CD4-positive, alpha-beta T cell (primary cell): ENCODE measurements around the gene SUFU. TPM values are rescaled to one million over a fixed set of nuclear protein-coding genes. Genes with fewer than 3 reads are reported as not detected.
"Not testable (repeated sequence)": the region's sequence is repeated elsewhere in the genome, so short reads cannot be mapped to it uniquely, and the experiment has no call there.

Source experiments
- ATAC-seq: fragments of 200-7000 bp; cut with Tn5 transposase; one replicate; pipeline ENCODE4 v1.10.0; 2022; ENCODE audit warnings: mild to moderate bottlenecking; ENCODE audit not compliant: poor library complexity
- CTCF ChIA-PET: fragments of 350-600 bp; sonication (Branson Sonifier 250); formaldehyde crosslinking; loops from one replicate; lab custom pipeline; 2021; ENCODE audit warnings: antibody characterized with exemption, inconsistent platforms; lab: Charles Lee
- POLR2A ChIA-PET: fragments of 350-600 bp; sonication (Branson Sonifier 250); formaldehyde crosslinking; loops from one replicate; lab custom pipeline; 2021; ENCODE audit warnings: antibody characterized with exemption, inconsistent platforms; lab: Charles Lee
- DNase-seq, 14 experiments: peaks; one replicate each; pipeline ENCODE4 v3.0.0-alpha.2; 2013 to 2020; ENCODE audit warnings: mixed read lengths in 2 of 14
- H3K27ac ChIP-seq, 2 donors: one replicate each; pipeline versions ENCODE4 v1.5.1 to v1.7.0; 2013; ENCODE audit warnings: low read length in 2 of 2, low read depth in 1 of 2, mild to moderate bottlenecking in 1 of 2
- H3K27me3 ChIP-seq, 2 experiments: 1 replicate in 1 of 2; 2 replicates in 1 of 2; pipeline versions ENCODE4 v1.6.1 to v1.7.0; 2013; ENCODE audit warnings: low read length in 2 of 2, control low read depth in 1 of 2, mild to moderate bottlenecking in 1 of 2, moderate library complexity in 1 of 2; ENCODE audit not compliant: insufficient read depth in 2 of 2, control insufficient read depth in 1 of 2
- H3K36me3 ChIP-seq: one replicate; pipeline ENCODE4 v1.6.1; 2013; ENCODE audit warnings: low read length, control low read depth; ENCODE audit not compliant: insufficient read depth
- H3K4me1 ChIP-seq: one replicate; pipeline ENCODE4 v1.6.1; 2013; ENCODE audit warnings: low read length, control low read depth; ENCODE audit not compliant: insufficient read depth
- H3K4me3 ChIP-seq: one replicate; pipeline ENCODE4 v1.5.1; 2013; ENCODE audit warnings: mild to moderate bottlenecking, low read length, moderate library complexity
- H3K9me3 ChIP-seq, 2 experiments: 1 replicate in 1 of 2; 2 replicates in 1 of 2; pipeline versions ENCODE4 v1.6.1 to v1.7.0; 2013; ENCODE audit warnings: low read length in 2 of 2, mild to moderate bottlenecking in 2 of 2, control low read depth in 1 of 2, moderate library complexity in 1 of 2; ENCODE audit not compliant: control insufficient read depth in 1 of 2, insufficient read depth in 1 of 2
- H3K27ac Mint-ChIP-seq: one replicate; pipeline ENCODE4 v1.8.0; 2020; ENCODE audit warnings: mixed read lengths
- H3K27me3 Mint-ChIP-seq: one replicate; pipeline ENCODE4 v1.8.0; 2021; ENCODE audit warnings: mixed read lengths
- H3K36me3 Mint-ChIP-seq: one replicate; pipeline ENCODE4 v1.8.0; 2021; ENCODE audit warnings: low read depth, mixed read lengths
- H3K4me1 Mint-ChIP-seq: one replicate; pipeline ENCODE4 v1.8.0; 2021; ENCODE audit warnings: low read depth, mixed read lengths
- H3K4me3 Mint-ChIP-seq: one replicate; pipeline ENCODE4 v1.8.0; 2020; ENCODE audit warnings: mild to moderate bottlenecking, mixed read lengths
- H3K9me3 Mint-ChIP-seq: one replicate; pipeline ENCODE4 v1.8.0; 2020; ENCODE audit warnings: mixed read lengths
- intact Hi-C, 2 experiments: fragments of 100-400 bp; cut with DNase I in 1 of 2; cut with micrococcal nuclease in 1 of 2; formaldehyde crosslinking; loops; one replicate each; pipeline versions ENCODE4 v1.15.1 to v1.9.0; 2023 to 2025; cut with DNase I, micrococcal nuclease
- total RNA-seq, 174 experiments: library from RNA in 2 of 174; stranded (reverse) in 2 of 174; gene quantifications; one replicate each; pipeline ENCODE4 v1.2.3 and lab custom pipeline; 2021 to 2026
- TF ChIP-seq, protein P1 (sequence below): fragments of 200-600 bp; IDR thresholded peaks from one replicate; pipeline ENCODE4 v1.8.0; 2022; ENCODE audit warnings: antibody characterized with exemption, mild to moderate bottlenecking

The SUFU gene
- total RNA-seq, 2 experiments from 2014 or later, result 6.7 to 7.3 TPM

DNA sequence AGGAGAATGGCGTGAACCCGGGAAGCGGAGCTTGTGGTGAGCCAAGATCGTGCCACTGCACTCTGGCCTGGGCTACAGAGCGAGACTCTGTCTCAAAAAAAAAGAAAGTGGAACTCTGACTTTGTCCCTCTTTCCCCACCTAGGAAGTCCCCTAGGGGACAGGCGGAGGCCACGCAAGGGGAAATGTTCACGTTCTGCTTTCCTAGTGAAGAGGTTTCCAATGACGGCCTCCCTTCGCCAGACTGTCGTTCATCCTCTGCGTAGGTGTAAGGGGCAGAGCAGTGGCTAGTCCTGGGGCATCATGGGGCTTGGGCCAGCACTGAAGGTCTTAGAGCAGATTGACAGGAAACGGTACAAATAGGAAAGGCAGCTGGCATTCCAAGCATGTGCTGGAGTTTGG, 30.6 kb downstream of the SUFU start:
- ATAC-seq, result no peak
- Histone ChIP-seq H3K36me3 (peaks cover 13% of the 10 kb centered on the region), H3K9me3 (no peaks in the 10 kb centered on the region), H3K4me1 (no peaks in the 10 kb centered on the region), H3K4me3 (no peak overlapping the region), H3K27ac (no peak overlapping the region), H3K27me3 (no peaks in the 10 kb centered on the region)
- CTCF ChIA-PET, result no interaction called here
- no peak overlapping the region for H3K4me3 Mint-ChIP-seq
- TF ChIP-seq, protein P1, sequence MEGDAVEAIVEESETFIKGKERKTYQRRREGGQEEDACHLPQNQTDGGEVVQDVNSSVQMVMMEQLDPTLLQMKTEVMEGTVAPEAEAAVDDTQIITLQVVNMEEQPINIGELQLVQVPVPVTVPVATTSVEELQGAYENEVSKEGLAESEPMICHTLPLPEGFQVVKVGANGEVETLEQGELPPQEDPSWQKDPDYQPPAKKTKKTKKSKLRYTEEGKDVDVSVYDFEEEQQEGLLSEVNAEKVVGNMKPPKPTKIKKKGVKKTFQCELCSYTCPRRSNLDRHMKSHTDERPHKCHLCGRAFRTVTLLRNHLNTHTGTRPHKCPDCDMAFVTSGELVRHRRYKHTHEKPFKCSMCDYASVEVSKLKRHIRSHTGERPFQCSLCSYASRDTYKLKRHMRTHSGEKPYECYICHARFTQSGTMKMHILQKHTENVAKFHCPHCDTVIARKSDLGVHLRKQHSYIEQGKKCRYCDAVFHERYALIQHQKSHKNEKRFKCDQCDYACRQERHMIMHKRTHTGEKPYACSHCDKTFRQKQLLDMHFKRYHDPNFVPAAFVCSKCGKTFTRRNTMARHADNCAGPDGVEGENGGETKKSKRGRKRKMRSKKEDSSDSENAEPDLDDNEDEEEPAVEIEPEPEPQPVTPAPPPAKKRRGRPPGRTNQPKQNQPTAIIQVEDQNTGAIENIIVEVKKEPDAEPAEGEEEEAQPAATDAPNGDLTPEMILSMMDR, result no peak
- peaks cover 3% of the 10 kb centered on the region for H3K4me1 Mint-ChIP-seq
- intact Hi-C loops, result no loop called here
- POLR2A ChIA-PET, result no interaction called here
- no peak overlapping the region for H3K27ac Mint-ChIP-seq
- peaks cover 15% of the 10 kb centered on the region for H3K36me3 Mint-ChIP-seq
- H3K27me3 Mint-ChIP-seq, result no peaks in the 10 kb centered on the region
- H3K9me3 Mint-ChIP-seq, result no peaks in the 10 kb centered on the region
- peak in 2 of 14 experiments; percentile 32 to 33 for DNase-seq

DNA sequence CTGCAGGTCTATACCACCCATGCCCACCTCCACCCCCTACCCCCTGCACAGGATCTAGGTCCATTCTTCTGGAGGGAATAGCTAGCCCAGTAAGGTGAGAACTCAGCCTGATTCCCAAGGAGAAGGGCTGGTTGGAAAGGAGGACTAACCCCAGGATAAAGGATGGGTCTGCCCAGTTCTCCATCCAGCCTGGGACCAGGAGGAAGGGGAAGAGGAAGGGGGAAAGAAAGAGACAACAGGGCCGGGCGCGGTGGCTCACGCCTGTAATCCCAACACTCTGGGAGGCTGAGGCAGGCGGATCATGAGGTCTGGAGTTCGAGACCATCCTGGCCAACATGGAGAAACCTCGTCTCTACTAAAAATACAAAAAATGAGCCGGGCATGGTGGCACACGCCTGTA, 31.2 kb downstream of the SUFU start:
- H3K27ac ChIP-seq, ATAC-seq, H3K27me3 ChIP-seq, H3K4me1 ChIP-seq, H3K4me1 Mint-ChIP-seq, CTCF ChIA-PET, H3K27me3 Mint-ChIP-seq, POLR2A ChIA-PET, DNase-seq, H3K27ac Mint-ChIP-seq, H3K9me3 Mint-ChIP-seq, H3K4me3 ChIP-seq, H3K4me3 Mint-ChIP-seq, intact Hi-C loops, H3K9me3 ChIP-seq: not testable (repeated sequence)
- H3K36me3 Mint-ChIP-seq, result peaks cover 15% of the 10 kb centered on the region
- H3K36me3 ChIP-seq, result peaks cover 13% of the 10 kb centered on the region

DNA sequence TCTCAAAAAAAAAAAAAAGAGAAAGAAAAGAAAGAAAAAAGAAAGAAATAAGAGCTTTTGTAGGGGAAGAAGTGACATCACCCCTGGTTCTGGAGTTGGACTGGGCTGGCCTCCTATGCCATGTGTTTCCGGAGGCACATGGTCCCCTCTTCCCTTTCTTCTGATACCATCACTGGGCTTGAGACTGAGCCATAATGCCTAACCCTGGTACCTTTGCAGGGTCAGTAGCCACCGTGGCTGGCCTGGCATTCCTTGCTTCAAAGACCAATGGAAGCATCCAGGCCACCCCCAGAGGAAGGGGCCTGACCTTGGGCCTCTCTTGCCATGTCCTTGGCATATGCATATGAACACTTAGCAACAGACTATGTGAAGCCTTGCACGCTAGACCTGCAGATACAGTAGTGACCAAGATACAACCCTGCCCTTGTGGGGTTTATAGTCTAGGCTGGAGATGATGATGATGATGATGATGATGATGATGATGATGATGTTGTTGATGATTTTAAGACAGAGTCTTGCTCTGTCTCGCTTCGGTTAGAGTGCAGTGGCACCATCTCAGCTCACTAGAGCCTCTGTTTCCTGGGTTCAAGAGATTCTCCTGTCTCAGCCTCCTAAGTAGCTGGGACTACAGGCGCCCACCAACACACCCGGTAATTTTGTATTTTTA, 31.8 kb downstream of the SUFU start:
- intact Hi-C loops, result no loop called here
- H3K9me3 ChIP-seq, result no peaks in the 10 kb centered on the region
- peaks cover 13% of the 10 kb centered on the region for H3K36me3 ChIP-seq
- ChIA-PET POLR2A (no interaction called here), CTCF (no interaction called here)
- ATAC-seq (no peak), DNase-seq (no peak)
- Mint-ChIP-seq H3K9me3 (no peaks in the 10 kb centered on the region), H3K27ac (no peak overlapping the region), H3K27me3 (no peaks in the 10 kb centered on the region), H3K4me1 (peaks cover 3% of the 10 kb centered on the region), H3K36me3 (peaks cover 15% of the 10 kb centered on the region), H3K4me3 (no peak overlapping the region)
- H3K4me1 ChIP-seq, result no peaks in the 10 kb centered on the region
- TF ChIP-seq, protein P1, result no peak
- H3K27me3 ChIP-seq, result no peaks in the 10 kb centered on the region
- no peak overlapping the region for H3K4me3 ChIP-seq
- H3K27ac ChIP-seq, result no peak overlapping the region

DNA sequence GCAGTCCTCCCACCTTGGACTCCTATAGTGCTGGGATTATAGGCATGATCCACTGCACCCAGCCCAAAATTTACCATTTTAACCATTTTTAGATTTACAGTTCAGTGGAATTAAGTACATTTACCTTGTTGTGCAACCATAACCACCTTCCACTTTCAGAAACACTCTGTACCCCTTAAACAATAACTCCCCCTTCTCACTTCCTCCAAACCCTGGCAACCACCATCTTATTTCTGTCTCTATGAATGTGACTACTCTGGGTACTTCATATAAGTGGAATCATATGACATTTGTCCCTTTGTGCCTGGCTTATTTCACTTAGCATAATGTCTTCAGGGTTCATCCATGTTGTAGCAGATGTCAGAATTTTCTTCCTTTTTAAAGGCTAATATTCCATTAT, 33.6 kb downstream of the SUFU start:
- H3K27ac Mint-ChIP-seq, result no peak overlapping the region

More for the DNA sequence above, 33.6 kb downstream of the SUFU start:
- peaks cover 12% of the 10 kb centered on the region for H3K36me3 ChIP-seq
- no peak overlapping the region for H3K4me3 ChIP-seq
- ChIA-PET POLR2A (no interaction called here), CTCF (no interaction called here)
- no peaks in the 10 kb centered on the region for H3K9me3 ChIP-seq
- no peaks in the 10 kb centered on the region for H3K27me3 ChIP-seq
- Mint-ChIP-seq H3K27me3 (no peaks in the 10 kb centered on the region), H3K9me3 (no peaks in the 10 kb centered on the region), H3K36me3 (peaks cover 15% of the 10 kb centered on the region), H3K4me3 (no peak overlapping the region), H3K4me1 (peaks cover 3% of the 10 kb centered on the region)
- TF ChIP-seq, protein P1, result no peak
- no peak overlapping the region for H3K27ac ChIP-seq
- H3K4me1 ChIP-seq, result no peaks in the 10 kb centered on the region
- intact Hi-C loops, result no loop called here
- ATAC-seq, result no peak
- DNase-seq, result no peak
